ENCODE data around the gene CST1.
"Not testable (repeated sequence)": the region's sequence is repeated elsewhere in the genome, so short reads cannot be mapped to it uniquely, and the experiment has no call there.

CST1 gene

DNA sequence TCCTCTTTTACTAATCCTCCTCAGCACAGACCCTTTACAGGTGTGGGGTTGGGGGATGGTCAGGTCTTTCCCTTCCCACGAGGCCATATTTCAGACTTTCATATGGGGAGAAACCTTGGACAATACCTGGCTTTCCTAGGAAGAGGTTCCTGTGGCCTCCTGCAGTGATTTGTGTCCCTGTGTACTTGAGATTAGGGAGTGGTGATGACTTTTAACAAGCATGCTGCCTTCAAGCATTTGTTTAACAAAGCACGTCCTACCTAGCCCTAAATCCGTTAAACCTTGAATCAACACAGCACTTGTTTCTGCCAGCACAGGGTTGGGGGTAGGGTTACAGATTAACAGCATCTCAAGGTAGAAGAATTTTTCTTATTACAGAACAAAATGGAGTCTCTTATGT, 6.1 kb upstream of the CST1 start:
- DNase-seq; intact Hi-C loops (cut with DNase I): not testable (repeated sequence)

DNA sequence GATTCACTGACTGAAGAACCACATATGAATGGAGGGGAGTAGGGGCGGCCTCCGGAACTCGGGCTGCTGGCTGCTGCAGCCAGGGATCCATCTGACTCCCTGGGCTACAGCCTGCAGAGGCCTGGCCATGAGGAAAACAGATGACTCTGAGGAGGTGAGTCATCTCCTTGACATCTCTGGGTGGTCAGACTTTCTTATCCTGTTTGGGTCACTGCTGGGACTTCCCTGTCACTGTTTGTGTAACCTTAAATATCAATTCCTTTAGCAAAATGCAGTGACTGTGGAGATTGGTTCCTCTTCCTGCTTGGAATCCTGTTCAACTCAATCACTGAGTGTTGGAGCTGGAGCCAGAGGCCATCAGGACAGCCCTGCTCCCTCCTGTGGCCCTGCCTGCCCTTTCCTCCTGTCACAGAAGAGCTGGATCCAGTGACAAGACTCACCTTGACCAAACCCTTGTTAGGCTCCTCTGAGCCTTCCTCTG, 4.4 kb upstream of the CST1 start:
- intact Hi-C loops (cut with DNase I); DNase-seq: not testable (repeated sequence)

DNA sequence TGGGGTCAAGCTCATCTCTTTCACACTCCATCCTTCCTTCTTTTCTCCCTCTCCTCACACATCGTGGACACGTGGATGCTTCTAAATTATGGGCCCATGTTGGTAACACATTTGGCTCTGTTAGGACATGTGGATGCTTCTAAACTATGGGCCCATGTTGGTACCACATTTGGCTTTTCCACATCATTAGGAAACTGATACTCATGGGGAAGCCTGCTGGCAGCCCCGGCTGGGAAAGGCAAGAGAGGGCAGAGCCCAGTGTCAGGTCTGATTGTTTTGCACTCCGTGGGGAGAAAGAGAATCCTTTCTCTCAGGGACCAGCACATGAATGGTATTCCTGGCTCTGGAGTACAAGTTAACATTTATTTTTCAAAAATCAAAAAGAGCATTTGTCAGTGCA, 4.0 kb upstream of the CST1 start:
- no peak for DNase-seq
- intact Hi-C loops (cut with DNase I), result no loop called here

DNA sequence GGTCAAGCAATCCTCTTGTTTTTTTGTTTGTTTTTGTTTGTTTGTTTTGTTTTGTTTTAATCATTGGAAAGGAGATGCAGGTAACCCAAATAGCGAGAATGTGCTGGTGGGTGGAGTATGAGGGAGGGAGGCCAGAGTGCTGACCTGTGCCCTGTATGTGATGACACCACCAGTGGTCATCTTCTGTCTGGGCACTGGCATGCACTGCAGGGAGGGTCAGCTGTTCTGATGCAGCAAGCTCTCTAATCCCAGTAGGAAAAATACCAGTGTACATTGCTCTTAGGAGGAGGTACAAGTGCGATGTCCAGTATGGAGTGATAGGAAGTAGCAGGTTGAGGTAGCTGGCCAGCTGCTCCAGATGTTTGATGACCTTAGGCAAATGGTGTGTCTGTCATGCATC, 2.9 kb upstream of the CST1 start:
- no peak for DNase-seq
- intact Hi-C loops (cut with DNase I), result no loop called here

DNA sequence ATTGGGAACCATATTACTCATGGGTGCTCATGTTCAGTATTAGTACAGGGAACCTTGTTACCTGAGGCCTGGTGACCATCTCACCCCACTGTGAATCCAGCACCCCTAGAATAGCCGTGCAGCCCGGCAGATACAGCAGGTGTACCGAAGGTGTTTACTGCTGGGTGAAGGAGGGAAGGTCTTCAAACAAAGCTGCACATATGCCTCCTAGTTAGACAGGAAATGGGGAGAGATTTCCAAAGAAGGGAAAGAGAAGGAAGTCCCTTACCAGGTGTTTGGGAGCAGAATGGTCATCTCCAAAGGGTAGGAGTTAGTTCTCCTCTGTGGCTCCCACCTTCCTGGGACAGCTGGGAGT, 2.4 kb upstream of the CST1 start:
- intact Hi-C loops (cut with DNase I), result no loop called here

DNA sequence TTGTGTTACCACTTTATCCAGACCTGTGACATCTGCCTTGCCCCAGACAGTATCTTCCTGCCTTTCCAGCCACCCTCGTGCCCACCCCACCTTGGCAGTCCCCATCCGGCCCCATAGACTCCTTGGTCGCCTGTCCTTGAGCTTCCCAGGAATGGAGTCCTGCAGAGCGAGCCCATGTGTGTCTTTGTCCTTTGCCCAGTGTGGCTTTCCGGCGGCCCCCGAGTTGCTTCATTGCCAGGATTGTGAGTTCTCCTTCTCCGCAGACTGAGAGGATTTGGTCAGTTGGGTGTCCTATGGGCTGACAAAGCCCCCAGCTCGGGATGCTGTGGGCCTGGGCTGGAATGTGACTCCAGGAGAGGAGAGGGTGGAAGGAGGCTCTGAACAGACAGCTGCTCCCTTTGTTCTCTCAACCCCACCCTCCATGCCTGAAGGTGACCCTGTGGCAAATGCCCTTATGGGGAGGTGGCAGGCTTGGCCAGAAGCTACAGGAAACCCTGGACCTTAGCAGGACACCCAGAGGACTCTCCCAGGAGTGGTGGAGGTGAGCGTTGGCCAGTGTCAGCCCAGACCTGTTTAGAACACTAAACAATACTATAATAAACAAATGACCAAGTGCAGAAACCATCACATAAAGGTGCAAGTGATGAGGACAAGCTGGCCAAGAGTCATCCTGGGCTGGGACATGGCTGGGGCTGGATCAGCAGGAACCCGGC, 1.9 kb upstream of the CST1 start:
- intact Hi-C loops (cut with DNase I), result no loop called here
- DNase-seq, result no peak

More for the DNA sequence above, 2.4 kb upstream of the CST1 start:
- no peak for DNase-seq

DNA sequence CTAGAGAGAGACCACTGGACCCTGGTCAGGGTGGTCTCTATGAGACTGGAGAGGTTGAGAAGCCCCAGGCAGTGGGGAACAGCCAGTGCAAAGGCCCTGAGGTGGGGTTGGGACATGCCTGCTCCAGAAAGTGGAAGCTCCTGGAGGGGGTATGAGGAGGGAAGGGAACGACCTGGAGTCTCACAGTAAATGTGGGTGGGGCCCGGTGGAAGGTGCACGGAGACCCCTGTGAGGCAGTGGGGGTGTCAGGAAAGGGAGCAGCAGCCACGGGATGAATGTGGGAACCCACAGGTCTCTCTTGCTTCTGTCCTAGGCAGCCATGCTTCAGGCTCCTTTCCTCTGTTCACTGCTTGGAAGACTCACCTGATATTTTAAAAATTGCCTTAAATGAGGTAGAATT, 1.3 kb upstream of the CST1 start:
- intact Hi-C loops (cut with DNase I), result no loop called here
- DNase-seq, result no peak

DNA sequence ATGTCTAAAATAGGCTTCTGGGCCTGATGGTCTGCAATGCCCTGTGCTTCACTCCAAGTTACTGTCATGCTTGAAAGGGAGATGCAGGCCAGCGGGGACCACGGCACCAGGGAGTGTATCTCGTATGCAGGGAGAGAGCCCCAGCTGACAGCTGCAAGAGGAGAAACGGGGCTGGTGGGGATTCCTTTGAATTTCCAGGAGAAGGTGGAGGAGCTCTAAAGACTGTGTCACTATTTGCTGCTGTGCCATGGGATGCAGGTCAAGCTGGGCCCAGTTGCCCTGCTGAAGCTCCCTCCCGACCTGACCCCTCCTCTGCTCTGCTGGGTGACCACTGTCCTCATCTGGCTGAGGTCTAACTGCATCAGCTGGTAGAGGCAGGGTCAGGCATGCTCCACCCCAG, 989 bp downstream of the CST1 start:
- intact Hi-C loops (cut with DNase I), result no loop called here
- DNase-seq, result no peak

DNA sequence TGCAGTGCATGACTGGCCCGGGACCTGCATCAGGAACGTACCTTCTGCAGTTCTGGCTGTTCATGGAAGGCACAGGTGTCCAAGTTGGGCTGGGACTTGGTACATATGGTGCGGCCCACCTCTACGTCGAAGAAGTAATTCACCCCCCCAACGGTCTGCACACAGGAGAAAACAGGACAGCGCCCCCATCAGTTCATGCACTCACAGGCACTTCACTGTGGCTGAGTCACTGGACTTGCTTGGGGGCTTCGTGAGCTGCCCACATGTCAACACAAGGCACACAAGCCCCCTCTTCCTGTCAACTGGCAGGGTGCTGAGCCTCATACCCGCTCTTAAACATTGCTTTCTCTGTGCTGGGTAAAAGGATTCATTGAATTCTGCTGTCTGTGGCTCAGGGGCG, 1.8 kb downstream of the CST1 start:
- DNase-seq; intact Hi-C loops (cut with DNase I): not testable (repeated sequence)

DNA sequence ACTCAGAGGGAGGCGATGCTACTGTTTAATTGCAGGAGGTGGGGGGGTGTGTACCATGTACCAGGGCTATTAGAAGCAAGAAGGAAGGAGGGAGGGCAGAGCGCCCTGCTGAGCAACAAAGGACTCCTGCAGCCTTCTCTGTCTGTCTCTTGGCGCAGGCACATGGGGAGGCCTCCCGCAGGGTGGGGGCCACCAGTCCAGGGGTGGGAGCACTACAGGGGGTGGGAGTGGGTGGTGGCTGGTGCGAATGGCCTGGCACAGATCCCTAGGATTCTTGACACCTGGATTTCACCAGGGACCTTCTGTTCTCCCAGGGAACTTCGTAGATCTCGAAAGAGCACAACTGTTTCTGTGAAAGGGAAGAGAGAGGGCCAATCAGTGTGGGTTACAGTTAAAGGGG, 3.2 kb downstream of the CST1 start:
- intact Hi-C loops (cut with DNase I); DNase-seq: not testable (repeated sequence)

DNA sequence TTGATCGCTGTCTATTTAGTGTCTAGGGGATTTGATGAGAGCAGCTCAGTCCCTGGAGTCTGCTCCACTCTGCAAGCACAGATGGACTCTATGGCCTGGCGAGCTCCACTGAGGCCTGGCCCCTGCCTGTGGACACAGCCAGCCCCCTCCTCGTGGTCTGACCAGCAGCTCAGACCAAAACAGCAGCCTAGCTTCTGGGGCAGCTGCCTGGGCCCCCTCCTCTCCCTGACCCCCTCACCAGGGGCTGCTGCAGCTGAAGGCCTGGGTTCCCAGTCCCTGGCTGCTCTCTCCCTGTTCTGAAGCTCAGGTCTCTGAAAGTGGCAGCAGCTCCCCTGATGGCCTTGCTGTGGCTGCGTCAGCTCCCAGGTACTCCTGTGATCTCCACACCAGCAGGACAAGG, 3.6 kb downstream of the CST1 start:
- intact Hi-C loops (cut with DNase I); DNase-seq: not testable (repeated sequence)

DNA sequence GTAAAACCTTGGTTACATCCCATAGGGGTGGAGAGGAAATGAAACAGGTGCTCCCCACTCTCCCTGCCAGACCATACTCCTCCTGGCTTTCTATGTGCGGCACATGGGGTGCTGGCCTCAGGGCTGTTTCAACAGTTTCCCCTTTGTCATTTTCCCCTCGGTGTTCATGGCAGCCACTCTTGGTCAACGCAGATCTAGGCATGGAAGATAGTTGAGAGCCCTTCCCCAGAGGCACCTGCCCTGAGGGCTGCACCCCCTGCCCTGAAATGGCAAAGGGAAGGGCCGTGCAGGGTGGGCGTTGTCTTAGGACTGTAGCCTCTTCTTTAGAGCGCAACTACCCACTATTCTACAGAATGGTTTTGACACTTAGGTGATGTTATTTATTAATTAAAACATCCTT, 4.4 kb downstream of the CST1 start:
- intact Hi-C loops (cut with DNase I), result no loop called here
- DNase-seq, result no peak

DNA sequence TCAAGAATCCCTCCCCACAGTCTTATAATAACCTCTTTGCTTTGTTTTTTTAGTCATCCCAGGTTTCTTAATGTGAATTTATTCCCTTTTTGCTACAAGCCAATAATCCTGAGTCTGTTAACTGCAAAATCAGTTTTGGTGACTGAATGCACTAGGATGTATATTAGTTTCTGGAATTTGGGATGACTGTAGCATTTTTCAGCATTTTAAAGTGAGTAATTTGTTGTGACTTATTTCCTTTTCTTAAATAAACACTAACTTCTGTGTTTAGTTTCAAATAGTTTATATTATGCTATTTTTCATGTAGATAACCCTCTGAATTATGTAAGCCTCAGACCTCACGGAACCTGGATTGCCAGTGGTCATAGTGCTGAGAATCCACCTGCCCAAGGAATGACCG, 5.5 kb downstream of the CST1 start:
- no peak for DNase-seq
- intact Hi-C loops (cut with DNase I), result no loop called here

DNA sequence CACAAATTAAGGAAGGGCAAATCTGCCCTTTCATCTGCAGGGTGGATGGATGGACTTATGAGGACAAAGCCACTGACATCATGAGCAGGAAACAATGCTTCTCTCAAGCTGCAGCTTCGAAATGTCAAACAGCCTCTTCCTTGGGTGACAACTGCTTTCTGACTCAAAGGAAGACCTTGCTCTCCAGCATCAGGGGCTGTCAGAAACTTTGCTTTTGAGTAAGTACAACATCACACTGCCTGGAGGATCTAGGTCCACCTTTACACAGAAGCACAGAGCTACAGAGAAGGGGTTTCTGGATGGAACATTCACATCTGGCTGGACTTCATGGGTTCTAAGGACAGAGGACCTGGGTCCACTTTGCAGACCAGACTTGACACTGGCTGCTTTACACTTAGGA, 5.9 kb downstream of the CST1 start:
- no peak for DNase-seq
- intact Hi-C loops (cut with DNase I), result no loop called here

DNA sequence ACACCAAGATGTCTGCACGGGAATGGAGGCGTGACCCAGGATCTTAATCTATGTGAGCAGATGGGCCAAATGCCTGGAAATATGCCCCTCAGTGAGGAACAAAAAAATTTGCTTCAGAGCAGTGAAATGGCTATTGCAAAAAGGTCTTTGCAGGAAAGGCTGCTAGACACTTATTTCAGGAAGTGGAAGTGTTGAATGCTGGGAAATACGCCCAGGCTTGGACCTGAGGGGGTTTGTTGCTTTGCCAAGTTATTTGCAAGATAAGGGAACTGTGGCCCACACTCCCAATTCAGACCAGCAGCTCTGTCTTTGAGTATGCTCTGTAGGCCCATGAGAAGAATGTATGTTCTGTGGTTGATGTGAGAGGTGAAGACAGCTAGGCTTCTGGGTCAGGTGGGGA, 15.3 kb downstream of the CST1 start:
- DNase-seq, result not testable (repeated sequence)

DNA sequence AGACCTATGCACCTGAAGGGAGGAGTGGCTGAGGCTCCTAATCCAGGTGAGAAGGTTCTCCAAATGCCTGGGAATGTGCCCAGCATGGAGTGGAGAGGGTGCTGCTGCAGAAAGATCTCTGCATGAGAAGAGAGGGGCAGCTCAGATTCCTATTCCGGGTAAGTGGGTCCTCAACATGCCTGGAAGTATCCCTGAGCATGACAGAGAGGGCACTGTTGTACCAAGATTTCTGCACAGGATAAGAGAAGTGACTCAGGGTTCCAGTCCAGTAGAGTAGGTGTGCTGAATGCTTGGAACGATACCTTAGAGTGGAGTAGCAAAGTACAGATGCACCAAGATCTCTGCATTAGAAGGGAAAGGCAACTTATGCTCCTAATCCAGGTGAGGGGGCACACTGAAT, 15.8 kb downstream of the CST1 start:
- DNase-seq; intact Hi-C loops (cut with DNase I): not testable (repeated sequence)

More for the DNA sequence above, 15.3 kb downstream of the CST1 start:
- intact Hi-C loops (cut with DNase I), result not testable (repeated sequence)

DNA sequence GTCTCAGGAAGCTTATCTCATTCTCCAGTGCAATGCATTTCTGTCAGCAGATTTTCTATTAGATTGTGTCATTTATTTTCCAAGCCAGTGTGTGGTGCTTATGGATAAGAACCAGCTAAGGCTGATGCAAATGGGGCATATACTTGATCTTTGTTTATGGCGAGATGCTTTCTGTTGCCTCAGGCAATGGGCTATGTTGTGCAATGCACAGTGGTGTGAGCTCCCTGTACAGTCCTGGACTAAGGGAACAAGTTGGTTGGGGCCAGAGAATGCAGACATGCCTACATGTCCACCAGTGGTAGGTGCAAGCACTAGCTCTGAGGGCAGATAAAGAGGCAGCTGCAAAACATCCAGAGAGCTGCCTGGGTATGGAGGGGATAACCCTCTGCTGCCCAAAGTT, 16.3 kb downstream of the CST1 start:
- intact Hi-C loops (cut with DNase I); DNase-seq: not testable (repeated sequence)

DNA sequence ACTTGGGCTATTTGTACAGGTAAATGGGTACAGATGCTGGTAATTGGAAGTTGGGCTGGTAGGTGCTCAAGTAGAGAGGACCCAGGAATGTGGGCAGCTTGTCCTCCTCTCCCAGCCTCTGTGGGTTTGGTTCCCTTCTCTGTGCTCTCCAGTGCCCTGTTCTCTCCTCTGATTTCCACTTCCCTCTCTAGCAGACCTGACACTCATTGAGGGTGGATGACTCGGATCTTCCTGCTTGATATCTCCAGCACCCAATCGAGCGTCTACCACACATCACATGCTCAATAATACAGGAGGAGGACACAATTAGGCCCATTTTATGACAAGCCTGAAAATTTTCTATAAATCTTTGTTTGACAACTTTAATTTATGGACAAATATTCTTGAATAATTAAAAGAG, 23.7 kb downstream of the CST1 start:
- intact Hi-C loops (cut with DNase I), result no loop called here
- no peak for DNase-seq

DNA sequence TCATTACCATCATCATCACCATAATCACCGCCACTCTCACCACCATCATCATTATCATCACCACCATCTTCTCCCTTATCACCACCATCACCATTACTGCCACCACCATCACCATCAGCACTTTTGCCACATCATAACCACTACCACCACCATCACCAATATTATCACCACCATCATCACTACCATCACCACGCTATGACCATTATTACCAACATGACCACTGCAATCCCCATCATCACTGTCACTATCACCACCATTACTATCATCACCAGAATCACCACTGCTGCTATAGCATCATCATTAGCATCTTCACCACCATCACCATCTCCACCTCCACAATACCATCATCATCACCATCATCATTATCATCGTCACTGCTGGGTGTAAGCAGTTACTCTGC, 25.6 kb downstream of the CST1 start:
- DNase-seq, result no peak
- intact Hi-C loops (cut with DNase I), result no loop called here

DNA sequence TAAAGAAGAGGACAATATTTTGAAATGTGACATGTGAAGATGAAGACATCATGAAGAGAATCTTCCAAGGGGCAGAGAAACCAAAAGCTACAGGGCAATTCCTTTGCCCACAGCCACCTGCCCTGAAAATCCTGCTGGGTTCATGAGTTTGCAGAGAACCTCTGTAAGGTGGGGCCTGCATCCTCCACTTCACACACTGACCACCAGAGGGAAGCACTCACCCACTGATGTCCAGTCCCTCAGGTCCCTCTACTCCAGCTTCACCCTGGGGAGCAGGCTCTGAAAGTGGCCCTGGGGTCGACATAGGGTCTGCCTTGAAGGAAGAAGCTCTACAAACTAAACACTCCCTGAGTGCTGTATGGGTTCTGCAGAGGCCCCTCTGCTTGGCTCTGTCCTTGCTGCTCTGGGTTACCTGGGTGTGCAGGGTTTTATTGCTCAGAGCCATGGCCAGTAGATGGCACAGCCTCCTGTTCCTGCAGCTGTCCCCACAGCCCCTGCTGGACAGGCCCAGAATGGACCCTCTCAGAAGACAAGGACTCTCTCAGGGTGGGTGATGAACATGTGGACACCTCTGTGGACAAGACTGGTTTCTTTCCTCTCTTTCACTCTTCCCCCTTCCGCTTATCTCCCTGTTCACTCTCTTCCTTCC, 27.0 kb downstream of the CST1 start:
- intact Hi-C loops (cut with DNase I), result not testable (repeated sequence)
- DNase-seq, result peak in 3 of 10 donors; percentile 12 to 24 (median 14)

DNA sequence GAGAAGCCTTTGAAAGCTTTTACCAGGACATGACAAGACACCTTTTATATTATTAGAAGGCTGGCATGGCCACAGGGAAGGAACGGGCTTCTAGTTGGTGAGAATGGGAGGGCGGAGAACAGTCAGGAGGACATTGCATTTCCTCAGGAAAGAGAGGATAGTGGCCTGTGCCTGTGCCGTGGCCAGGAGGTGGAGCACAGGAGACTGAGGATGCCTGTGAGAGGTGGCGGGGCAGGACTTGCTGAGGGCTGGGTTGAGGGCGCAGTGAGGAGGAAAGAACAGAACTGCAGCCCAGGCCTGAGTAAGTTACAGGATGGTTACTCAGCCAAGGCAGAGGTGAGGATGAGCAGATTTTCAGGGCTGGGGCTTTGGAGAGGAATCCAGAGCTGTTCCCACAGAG, 27.9 kb downstream of the CST1 start:
- intact Hi-C loops (cut with DNase I); DNase-seq: not testable (repeated sequence)

DNA sequence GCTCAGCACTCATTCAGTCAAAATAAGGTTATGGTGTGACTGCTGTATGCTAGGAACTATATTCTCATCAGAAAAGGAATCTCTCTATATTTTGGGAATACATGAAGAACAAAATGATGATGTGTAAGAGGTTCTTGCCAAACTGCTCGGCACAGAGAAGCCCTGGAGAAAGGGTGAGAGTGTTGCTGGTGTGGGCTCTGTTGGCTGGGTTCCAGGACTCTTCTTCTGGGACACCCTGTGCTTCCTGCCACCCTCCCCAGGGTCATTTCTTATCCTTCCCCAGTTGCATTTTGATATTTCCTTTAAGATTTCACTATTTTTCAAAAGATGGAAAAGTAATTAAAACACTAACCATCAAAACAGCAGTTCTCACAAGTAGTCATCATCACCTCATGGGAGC, 28.8 kb downstream of the CST1 start:
- intact Hi-C loops (cut with DNase I), result no loop called here
- no peak for DNase-seq

Measured in posterior cingulate gyrus (tissue), 11 donors.